ENCODE measurements around the gene ZNF276. TPM values are rescaled to one million over a fixed set of nuclear protein-coding genes. Genes with fewer than 3 reads are reported as not detected.

The ZNF276 gene
- total RNA-seq, 4 donors from 2014 or later = 43.4 to 265 (median 145) TPM

- intact Hi-C loops (cut with DNase I; ENCODE audit: low total_unique reads) = no loop called here
- WGBS, 2 donors (ENCODE audit: low coverage in 1 of 2) = 74 to 91% methylated on average over 6 to 24 of the region's 30 CpGs
Observed at GRCh38 chr16:89723279-89724250, 2.2 kb downstream of the ZNF276 start.

GRCh38 chr16:89727406-89728120 lies 6.2 kb downstream of the ZNF276 start:
- intact Hi-C loops (cut with DNase I; ENCODE audit: low total_unique reads) = no loop called here
- TF ChIP-seq CTCF (IDR thresholded peaks at IDR 0.05) (no peak), EP300 (IDR thresholded peaks at IDR 0.05; ENCODE audit: low read depth) (no peak), POLR2AphosphoS5 (IDR thresholded peaks at IDR 0.05) (no peak), POLR2A (IDR thresholded peaks at IDR 0.05) (no peak)
- WGBS, 2 donors (ENCODE audit: low coverage in 1 of 2) = 90% methylated on average over 17 of the region's 17 CpGs; no CpG with 5 or more reads in 1 of the 2 donors

More at GRCh38 chr16:89723279-89724250, 2.2 kb downstream of the ZNF276 start:
- peak; percentile 57 for DNase-seq
- no peaks in the 10 kb centered on the region for H3K9me3 ChIP-seq
- TF ChIP-seq EP300 (IDR thresholded peaks at IDR 0.05; ENCODE audit: low read depth) (no peak), CTCF (IDR thresholded peaks at IDR 0.05) (no peak), POLR2A (IDR thresholded peaks at IDR 0.05) (no peak), POLR2AphosphoS5 (IDR thresholded peaks at IDR 0.05) (no peak)
- peaks cover 0 to 9% (median 4%) of the 10 kb centered on the region in 4 donors for H3K36me3 ChIP-seq
- in situ Hi-C loops (cut with MboI; ENCODE audit: low pct_ligation_motif_present in 1 of 4, low pct_unique_long_range_greater_than_20kb in 1 of 4, low sequenced_read_pairs in 3 of 4) = no loop called here
- H3K27me3 ChIP-seq = no peaks in the 10 kb centered on the region
- peaks cover 13 to 41% (median 31%) of the 10 kb centered on the region in 4 donors for H3K4me1 ChIP-seq
- peak overlapping the region in 2 of 4 donors; percentile 71 to 96 for H3K4me3 ChIP-seq
- peak overlapping the region; percentile 98 to 100 (median 99) for H3K27ac ChIP-seq

GRCh38 chr16:89729293-89729692 lies 8.0 kb downstream of the ZNF276 start:
- DNase-seq = no peak
- Histone ChIP-seq H3K27me3 (no peaks in the 10 kb centered on the region), H3K4me3 (no peak overlapping the region), H3K36me3 (peaks cover 0 to 42% (median 20%) of the 10 kb centered on the region in 4 donors), H3K9me3 (no peaks in the 10 kb centered on the region), H3K4me1 (peaks cover 0 to 2% (median 0%) of the 10 kb centered on the region in 4 donors), H3K27ac (no peak overlapping the region)
- WGBS, 2 donors (ENCODE audit: low coverage in 1 of 2) = 94% methylated on average over 13 of the region's 18 CpGs; no CpG with 5 or more reads in 1 of the 2 donors
- intact Hi-C loops (cut with DNase I; ENCODE audit: low total_unique reads) (no loop called here), in situ Hi-C loops (cut with MboI; ENCODE audit: low pct_ligation_motif_present in 1 of 4, low pct_unique_long_range_greater_than_20kb in 1 of 4, low sequenced_read_pairs in 3 of 4) (no loop called here)
- TF ChIP-seq EP300 (IDR thresholded peaks at IDR 0.05; ENCODE audit: low read depth) (no peak), CTCF (IDR thresholded peaks at IDR 0.05) (no peak), POLR2AphosphoS5 (IDR thresholded peaks at IDR 0.05) (no peak), POLR2A (IDR thresholded peaks at IDR 0.05) (no peak)

More at GRCh38 chr16:89727406-89728120, 6.2 kb downstream of the ZNF276 start:
- H3K4me1 ChIP-seq = peaks cover 10 to 20% (median 15%) of the 10 kb centered on the region in 4 donors
- H3K4me3 ChIP-seq = no peak overlapping the region
- no peaks in the 10 kb centered on the region for H3K9me3 ChIP-seq
- H3K36me3 ChIP-seq = peaks cover 0 to 34% (median 13%) of the 10 kb centered on the region in 4 donors
- in situ Hi-C loops (cut with MboI; ENCODE audit: low pct_ligation_motif_present in 1 of 4, low pct_unique_long_range_greater_than_20kb in 1 of 4, low sequenced_read_pairs in 3 of 4) = no loop called here
- DNase-seq = no peak
- H3K27ac ChIP-seq = no peak overlapping the region
- H3K27me3 ChIP-seq = no peaks in the 10 kb centered on the region
